ENCODE data around the gene SUZ12. TPM values are rescaled to one million over a fixed set of nuclear protein-coding genes. Genes with fewer than 3 reads are reported as not detected.
"Not testable (repeated sequence)": the region's sequence is repeated elsewhere in the genome, so short reads cannot be mapped to it uniquely, and the experiment has no call there.

SUZ12 gene
- total RNA-seq, 1 experiment from 2014 or later, result 38.5 TPM

GRCh38 chr17:32033223-32033622 is 96.4 kb downstream of the SUZ12 start:
- H2BK20ac ChIP-seq (ENCODE audit: low read depth, low read length, poor library complexity, severe bottlenecking), result no peak overlapping the region
- Mint-ChIP-seq H3K36me3 (ENCODE audit: insufficient read depth in 1 of 3, low read depth in 3 of 3) (peaks cover 10 to 39% (median 27%) of the 10 kb centered on the region in 3 experiments; a peak in 6 of 7 replicates), H3K4me1 (no peaks in the 10 kb centered on the region), H3K4me3 (no peak overlapping the region), H3K9me3 (no peaks in the 10 kb centered on the region), H3K27me3 (ENCODE audit: low read depth) (no peaks in the 10 kb centered on the region), H3K27ac (no peak overlapping the region)
- H4K91ac ChIP-seq (ENCODE audit: insufficient read length, low read depth, low read length), result no peak overlapping the region
- no peak overlapping the region for H3K56ac ChIP-seq (ENCODE audit: insufficient read length, low read depth, low read length)
- H3K4me2 ChIP-seq (ENCODE audit: insufficient read depth, insufficient read length, low read length), result no peak overlapping the region
- H3K18ac ChIP-seq (ENCODE audit: insufficient read length, low read depth, low read length), result no peak overlapping the region
- no peak overlapping the region for H3K4ac ChIP-seq (ENCODE audit: low read depth, low read length)
- H4K20me1 ChIP-seq (ENCODE audit: control insufficient read depth, insufficient read depth, insufficient read length), result no peaks in the 10 kb centered on the region
- no CpG with 5 or more reads among the region's 2 CpGs for WGBS (ENCODE audit: extremely low coverage, insufficient read length, low lambda C conversion rate)
- no peaks in the 10 kb centered on the region; the same call in 1 of the 2 replicates for H3K4me1 ChIP-seq (ENCODE audit: insufficient read depth, low read length)
- no peak overlapping the region for H4K5ac ChIP-seq (ENCODE audit: insufficient read length, low read depth, low read length)
- no peak overlapping the region for H3T11ph ChIP-seq (ENCODE audit: low read length)
- no peaks in the 10 kb centered on the region for H3K23me2 ChIP-seq (ENCODE audit: insufficient read length, low read depth, low read length, poor library complexity, severe bottlenecking)
- H3K23ac ChIP-seq (ENCODE audit: insufficient read length, low read depth, low read length), result no peak overlapping the region
- H2BK120ac ChIP-seq (ENCODE audit: low read depth, low read length, poor library complexity, severe bottlenecking), result no peak overlapping the region
- DNase-seq, result no peak
- H2AK5ac ChIP-seq (ENCODE audit: insufficient read length, low read length), result no peak overlapping the region
- no peak overlapping the region for H2BK5ac ChIP-seq (ENCODE audit: insufficient read length, low read length)
- H3K9ac ChIP-seq (ENCODE audit: extremely low read depth, insufficient read length, low read length), result no peak overlapping the region
- no peak for TF ChIP-seq CTCF (conservative IDR thresholded peaks at IDR 0.05)
- no peak overlapping the region for H2AFZ ChIP-seq (ENCODE audit: low read length)
- no peak overlapping the region for H2BK15ac ChIP-seq (ENCODE audit: low read depth, low read length)
- H3K27me3 ChIP-seq (ENCODE audit: insufficient read depth, low read length), result no peaks in the 10 kb centered on the region
- H2BK12ac ChIP-seq (ENCODE audit: insufficient read length, low read depth, low read length), result no peak overlapping the region
- H3K14ac ChIP-seq (ENCODE audit: insufficient read depth, low read length), result no peak overlapping the region
- no peak overlapping the region for H3K27ac ChIP-seq (ENCODE audit: insufficient read length, low read depth, low read length)
- no peaks in the 10 kb centered on the region for H3K79me2 ChIP-seq (ENCODE audit: insufficient read depth, low read length)
- H3K79me1 ChIP-seq (ENCODE audit: insufficient read depth, low read depth, low read length, poor library complexity, severe bottlenecking), result no peaks in the 10 kb centered on the region
- no peak overlapping the region for H4K8ac ChIP-seq (replicated peaks; ENCODE audit: insufficient read length, low read depth, low read length)
- H3K9me3 ChIP-seq (ENCODE audit: control insufficient read depth, low read depth, low read length), result no peaks in the 10 kb centered on the region

- not testable (repeated sequence) for H3K9me3 Mint-ChIP-seq; H3K23ac ChIP-seq (ENCODE audit: insufficient read length, low read depth, low read length); H3K18ac ChIP-seq (ENCODE audit: insufficient read length, low read depth, low read length); H2BK15ac ChIP-seq (ENCODE audit: low read depth, low read length); H4K8ac ChIP-seq (replicated peaks; ENCODE audit: insufficient read length, low read depth, low read length); DNase-seq; H3K27ac ChIP-seq (ENCODE audit: insufficient read length, low read depth, low read length); H3K14ac ChIP-seq (ENCODE audit: insufficient read depth, low read length); H4K91ac ChIP-seq (ENCODE audit: insufficient read length, low read depth, low read length); H3K56ac ChIP-seq (ENCODE audit: insufficient read length, low read depth, low read length); H4K20me1 ChIP-seq (ENCODE audit: control insufficient read depth, insufficient read depth, insufficient read length); H3K27me3 ChIP-seq (ENCODE audit: insufficient read depth, low read length); H2AK5ac ChIP-seq (ENCODE audit: insufficient read length, low read length); H3K4me1 ChIP-seq (ENCODE audit: insufficient read depth, low read length); H3K4ac ChIP-seq (ENCODE audit: low read depth, low read length); H2BK5ac ChIP-seq (ENCODE audit: insufficient read length, low read length); H3K4me3 Mint-ChIP-seq; H3K9ac ChIP-seq (ENCODE audit: extremely low read depth, insufficient read length, low read length); H2BK120ac ChIP-seq (ENCODE audit: low read depth, low read length, poor library complexity, severe bottlenecking); H3K79me2 ChIP-seq (ENCODE audit: insufficient read depth, low read length); H3K4me2 ChIP-seq (ENCODE audit: insufficient read depth, insufficient read length, low read length); H2BK12ac ChIP-seq (ENCODE audit: insufficient read length, low read depth, low read length); H3K27ac Mint-ChIP-seq; H2BK20ac ChIP-seq (ENCODE audit: low read depth, low read length, poor library complexity, severe bottlenecking); H3K4me1 Mint-ChIP-seq; H3K27me3 Mint-ChIP-seq (ENCODE audit: low read depth); H4K5ac ChIP-seq (ENCODE audit: insufficient read length, low read depth, low read length); H3K23me2 ChIP-seq (ENCODE audit: insufficient read length, low read depth, low read length, poor library complexity, severe bottlenecking); H3K79me1 ChIP-seq (ENCODE audit: insufficient read depth, low read depth, low read length, poor library complexity, severe bottlenecking); H2AFZ ChIP-seq (ENCODE audit: low read length); H3T11ph ChIP-seq (ENCODE audit: low read length); H3K9me3 ChIP-seq (ENCODE audit: control insufficient read depth, low read depth, low read length)
- H3K36me3 Mint-ChIP-seq (ENCODE audit: insufficient read depth in 1 of 3, low read depth in 3 of 3), result peaks cover 11 to 43% (median 27%) of the 10 kb centered on the region in 3 experiments; a peak in 6 of 7 replicates
- WGBS (ENCODE audit: extremely low coverage, insufficient read length, low lambda C conversion rate), result no CpG with 5 or more reads among the region's 1 CpG
Observed at GRCh38 chr17:32033812-32034211, 97.0 kb downstream of the SUZ12 start.
